T-helper 1 cell treated with Interleukin-12 subunit alpha and Interleukin-12 subunit beta and Interleukin-4 antibody, amounts not matched to agents 30 ng/mL and 1 ng/mL, for 36 hours (primary cell): ENCODE measurements around the gene MSANTD2. TPM values are rescaled to one million over a fixed set of nuclear protein-coding genes. Genes with fewer than 3 reads are reported as not detected.

Experiments
- intact Hi-C: fragments of 100-400 bp; cut with micrococcal nuclease; formaldehyde crosslinking; loops from one replicate; pipeline ENCODE4 v1.15.1; 2024
- total RNA-seq: library from RNA; stranded (reverse); gene quantifications from 2 replicates; pipeline ENCODE4 v1.2.3, GENCODE V29; 2022

Gene MSANTD2
- total RNA-seq: 9.0 and 12.7 TPM in 2 replicates

GRCh38 chr11:124800226-124800929 is at the start of gene MSANTD2:
Gene MSANTD2, minus strand, starts transcription at chr11:124800406. Its CDS starts 26 bp downstream, at chr11:124800380.
- intact Hi-C loops: loop anchor here (1.0 to 5.0 kb wide), 6 partner anchors 37 to 1262 kb away; partner anchors contain the start of genes CDON, HYLS1, SIAE and SPA17

DNA sequence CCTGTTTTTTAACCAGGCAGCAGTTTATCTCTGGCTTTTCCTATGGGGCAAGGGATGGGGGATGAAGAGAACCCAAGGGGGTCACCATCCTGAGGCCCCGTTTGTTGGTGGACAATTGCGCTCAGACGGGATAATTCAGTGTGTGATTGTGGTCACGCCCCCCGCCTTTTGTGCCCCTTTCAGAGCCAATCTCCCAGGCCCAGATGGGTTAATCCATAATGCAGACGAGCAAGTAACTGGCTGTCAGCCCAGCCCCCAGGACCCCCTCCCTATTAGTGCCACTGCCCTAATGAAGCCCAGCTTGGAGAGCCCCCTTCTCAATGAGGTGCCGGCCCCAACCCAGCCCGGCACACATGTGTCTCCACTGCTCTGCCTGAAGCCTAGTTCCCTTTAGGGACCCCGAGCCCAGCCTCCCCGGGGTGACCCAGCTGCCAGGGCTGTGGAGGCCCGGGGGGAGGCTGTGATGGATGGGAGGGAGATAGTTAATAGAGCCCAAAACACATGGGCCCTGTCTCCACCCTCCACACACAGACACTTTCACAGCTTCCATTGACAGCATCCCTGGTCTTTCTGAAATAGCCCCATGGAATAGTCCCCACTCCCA is 46.0 kb upstream of the MSANTD2 start:
- intact Hi-C loops: no loop called here

- intact Hi-C loops: no loop called here
Observed at GRCh38 chr11:124844664-124845079, 44.5 kb upstream of the MSANTD2 start.

DNA sequence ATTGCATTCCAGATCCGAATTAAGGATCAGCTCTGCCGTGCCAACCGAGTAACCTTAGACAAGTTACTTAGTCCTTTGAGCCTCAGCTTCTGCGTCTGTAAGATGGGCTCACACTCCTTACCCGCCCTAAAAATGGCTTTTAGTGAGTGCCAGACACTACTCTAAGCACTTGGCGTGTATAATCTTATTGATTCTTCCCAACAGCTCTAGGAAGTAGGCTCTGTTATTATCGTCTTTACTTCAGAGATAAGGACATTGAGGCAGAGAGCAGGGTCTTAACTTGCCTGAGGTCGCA is 43.4 kb upstream of the MSANTD2 start:
- intact Hi-C loops: loop anchor here (1.0 kb wide), 1 partner anchor 23 kb away; no protein-coding TSS in a partner anchor

DNA sequence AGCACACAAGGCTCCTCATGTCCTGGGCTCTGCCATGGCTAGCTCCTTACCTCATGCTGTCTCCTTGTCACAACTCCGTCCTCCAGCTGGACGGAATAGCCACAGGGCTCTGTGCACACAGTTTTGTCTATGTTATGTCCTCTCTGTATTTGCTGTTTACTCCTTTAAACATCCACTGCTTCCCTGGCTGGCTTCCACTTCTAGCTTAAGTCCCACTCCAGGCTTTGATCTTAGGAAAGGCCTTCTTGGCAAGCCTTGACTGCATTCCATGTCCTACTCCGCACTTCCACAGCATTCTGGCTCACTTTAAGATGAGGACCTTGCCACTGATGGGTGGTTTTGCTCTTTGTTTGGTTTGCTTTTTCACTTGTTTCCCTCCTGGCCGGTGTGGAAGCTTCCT is 42.1 kb upstream of the MSANTD2 start:
- intact Hi-C loops: no loop called here

- intact Hi-C loops: no loop called here
Observed at GRCh38 chr11:124841840-124842239, 41.6 kb upstream of the MSANTD2 start.

- intact Hi-C loops: no loop called here
Observed at GRCh38 chr11:124841201-124841600, 41.0 kb upstream of the MSANTD2 start.

- intact Hi-C loops: no loop called here
Observed at GRCh38 chr11:124840666-124841065, 40.5 kb upstream of the MSANTD2 start.

- intact Hi-C loops: loop anchor here (5.0 kb wide), 1 partner anchor 438 kb away; no protein-coding TSS in a partner anchor
Observed at GRCh38 chr11:124839972-124840621, 39.9 kb upstream of the MSANTD2 start.

DNA sequence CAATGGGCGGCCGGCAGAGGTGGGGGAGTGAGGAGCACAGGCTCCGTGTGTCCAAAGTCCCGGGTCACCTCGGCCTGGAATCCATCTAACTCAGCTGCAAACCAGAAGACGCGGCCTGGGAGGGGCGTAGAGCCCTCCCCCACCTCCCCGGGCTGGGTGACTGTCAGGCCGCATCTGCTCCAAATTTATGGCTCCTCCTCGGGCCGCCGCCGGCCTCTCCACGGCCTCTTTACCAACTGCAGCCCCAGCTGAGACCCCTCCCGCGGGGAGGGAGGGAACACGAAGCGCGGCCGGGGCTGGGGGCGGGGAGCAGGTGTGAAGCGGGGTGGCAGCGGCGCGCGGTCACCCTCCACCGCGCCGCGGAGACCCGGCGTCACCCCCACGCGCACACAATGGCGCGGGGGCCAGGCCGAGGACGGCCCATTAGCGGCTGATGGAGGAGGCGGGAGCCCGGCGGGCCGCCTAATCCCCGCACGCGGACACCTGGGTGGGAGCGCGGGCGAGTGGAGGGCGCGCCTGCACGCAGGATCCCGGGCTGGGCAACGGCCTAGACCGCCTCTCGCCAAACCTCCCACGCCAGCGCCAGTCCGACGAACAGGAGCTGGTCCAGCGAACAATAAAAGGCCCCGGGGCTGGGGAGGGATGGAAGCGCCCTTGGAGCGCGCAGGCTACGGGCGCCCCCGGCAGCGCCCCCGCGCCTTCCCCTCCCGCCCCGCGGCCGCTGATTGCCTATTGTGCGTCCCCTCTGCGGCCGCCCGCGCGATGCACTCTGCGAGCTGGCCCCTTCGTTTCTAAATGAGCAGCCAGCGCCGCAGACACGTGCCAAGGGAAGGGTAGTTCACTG is 39.1 kb upstream of the MSANTD2 start:
- intact Hi-C loops: loop anchor here (5.0 kb wide), 1 partner anchor 437 kb away; no protein-coding TSS in a partner anchor

DNA sequence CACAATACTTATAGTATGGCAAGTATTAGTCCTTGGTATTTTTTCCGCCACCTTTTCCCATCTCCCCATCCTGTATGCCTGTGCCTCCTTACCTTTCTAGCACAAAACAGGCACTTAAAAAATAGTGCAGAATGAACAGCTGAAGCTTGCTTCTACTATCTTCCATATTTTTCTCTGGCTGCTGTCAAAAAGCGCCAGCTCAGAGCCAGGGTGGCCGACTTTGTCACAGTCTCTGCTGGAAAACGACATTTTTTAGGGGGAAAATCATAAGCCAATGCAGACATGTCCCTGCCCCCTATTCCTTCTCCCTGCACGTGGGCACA is 38.6 kb upstream of the MSANTD2 start:
- intact Hi-C loops: loop anchor here (5.0 kb wide), 1 partner anchor 436 kb away; no protein-coding TSS in a partner anchor

DNA sequence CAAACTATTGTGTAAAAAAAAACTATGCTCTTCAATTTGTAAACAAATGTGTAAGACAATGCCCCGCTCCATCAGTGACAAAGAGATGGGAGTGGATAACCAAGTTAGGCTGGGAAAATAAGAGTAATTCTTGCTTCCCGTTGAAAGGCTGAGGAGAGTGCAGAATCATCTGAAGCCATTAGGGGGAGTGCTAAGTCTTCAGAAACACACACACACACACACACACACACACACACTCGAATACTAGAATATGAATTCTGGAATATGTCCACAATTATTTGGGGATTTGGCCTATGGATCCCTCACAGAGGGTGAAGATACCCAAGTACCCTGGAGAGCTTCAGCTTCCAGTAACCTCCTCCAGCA is 37.3 kb upstream of the MSANTD2 start:
- intact Hi-C loops: loop anchor here (1.0 to 5.0 kb wide), 13 partner anchors 30 to 722 kb away; partner anchors contain the start of genes CCDC15, TBRG1 and VWA5A

- intact Hi-C loops: loop anchor here (5.0 kb wide), 1 partner anchor 434 kb away; no protein-coding TSS in a partner anchor
Observed at GRCh38 chr11:124835918-124836317, 35.7 kb upstream of the MSANTD2 start.

GRCh38 chr11:124834526-124835180 is 34.4 kb upstream of the MSANTD2 start:
- intact Hi-C loops: loop anchor here (5.0 kb wide), 1 partner anchor 432 kb away; no protein-coding TSS in a partner anchor

DNA sequence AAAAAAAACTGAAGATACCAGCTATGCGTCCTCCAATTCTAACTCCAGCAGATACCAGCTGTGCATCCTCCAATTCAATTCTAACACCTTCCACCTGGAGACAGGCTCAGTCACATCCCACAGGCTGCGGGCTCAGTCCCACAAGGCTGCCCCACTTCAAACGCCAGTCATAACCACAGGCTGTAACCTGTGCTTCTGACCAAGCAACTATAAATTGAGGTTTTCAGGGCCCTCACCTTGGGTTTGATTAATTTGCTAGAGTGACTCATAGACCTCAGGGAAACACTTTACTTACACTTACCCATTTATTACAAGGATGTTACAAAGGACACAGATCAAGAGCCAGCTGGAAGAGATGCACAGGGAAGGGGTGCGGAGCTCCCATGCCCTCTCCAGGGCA is 32.4 kb upstream of the MSANTD2 start:
- intact Hi-C loops: no loop called here

DNA sequence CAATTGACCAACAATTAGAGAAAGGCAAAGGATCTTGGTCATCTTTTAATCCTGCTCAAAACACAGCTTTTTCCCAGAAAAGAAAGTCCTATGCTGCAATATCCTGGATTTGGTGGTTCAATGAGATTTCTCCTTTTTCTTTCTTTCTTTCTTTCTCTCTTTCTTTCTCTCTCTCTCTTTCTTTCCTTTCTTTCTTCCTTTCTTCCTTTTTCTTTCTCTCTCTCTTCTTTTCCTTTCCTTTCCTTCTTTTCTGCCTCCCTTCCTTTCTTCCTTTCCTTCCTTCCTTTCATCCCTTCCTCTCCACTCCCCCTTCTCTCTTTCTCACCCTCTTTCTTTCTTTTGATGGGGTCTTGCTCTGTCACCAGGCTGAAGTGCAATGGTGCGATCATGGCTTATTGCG is 31.7 kb upstream of the MSANTD2 start:
- intact Hi-C loops: no loop called here

DNA sequence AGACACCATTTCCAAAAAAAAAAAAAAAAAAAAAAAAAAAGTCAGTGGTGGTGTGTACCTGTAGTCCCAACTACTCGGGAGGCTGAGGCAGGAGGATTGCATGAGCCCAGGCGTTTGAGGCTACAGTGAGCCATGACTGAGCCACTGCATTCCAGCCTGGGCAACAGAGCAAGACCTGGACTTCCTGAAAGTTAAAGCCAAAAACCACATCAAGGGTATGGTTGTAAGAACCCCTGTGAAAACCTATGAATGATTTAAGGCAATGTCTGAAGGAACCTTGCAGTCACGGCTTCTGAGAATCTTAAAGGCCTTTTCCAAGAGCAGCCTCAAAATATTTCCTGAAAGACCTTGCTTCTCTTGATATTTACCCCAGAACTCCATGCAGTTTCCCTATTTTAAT is 30.5 kb upstream of the MSANTD2 start:
- intact Hi-C loops: no loop called here

- intact Hi-C loops: no loop called here
Observed at GRCh38 chr11:124829986-124830385, 29.8 kb upstream of the MSANTD2 start.

GRCh38 chr11:124825876-124826275 is 25.7 kb upstream of the MSANTD2 start:
- intact Hi-C loops: no loop called here

GRCh38 chr11:124823512-124824376 is 23.5 kb upstream of the MSANTD2 start:
- intact Hi-C loops: no loop called here
